Lower lobe of right lung (tissue), 2 donors: ENCODE data around the gene COL5A1. TPM values are rescaled to one million over a fixed set of nuclear protein-coding genes. Genes with fewer than 3 reads are reported as not detected.

Experiments used
- ATAC-seq, 2 donors: fragments of 200-7000 bp; cut with Tn5 transposase; one replicate each; pipeline ENCODE4 v1.9.1; 2020 to 2022; ENCODE audit warnings: mild to moderate bottlenecking in 2 of 2, moderate library complexity in 2 of 2
- DNase-seq: peaks from one replicate; pipeline ENCODE4 v3.0.0-alpha.2; 2020
- H3K27ac ChIP-seq: fragments of 200-600 bp; one replicate; pipeline ENCODE4 v1.8.0; 2022
- H3K27me3 ChIP-seq: fragments of 200-600 bp; one replicate; pipeline ENCODE4 v1.8.0; 2022; ENCODE audit warnings: low read depth
- H3K36me3 ChIP-seq: fragments of 200-600 bp; one replicate; pipeline ENCODE4 v1.8.0; 2022; ENCODE audit warnings: mild to moderate bottlenecking
- H3K4me1 ChIP-seq: fragments of 200-600 bp; one replicate; pipeline ENCODE4 v1.8.0; 2022
- H3K4me3 ChIP-seq: fragments of 200-600 bp; one replicate; pipeline ENCODE4 v1.8.0; 2022; ENCODE audit warnings: mild to moderate bottlenecking
- H3K9me3 ChIP-seq: fragments of 200-600 bp; one replicate; pipeline ENCODE4 v1.8.0; 2022
- CTCF ChIP-seq: fragments of 200-600 bp; IDR thresholded peaks from one replicate; pipeline ENCODE4 v1.8.0; 2022; ENCODE audit warnings: antibody characterized with exemption, mild to moderate bottlenecking
- intact Hi-C: fragments of 100-400 bp; cut with DNase I; formaldehyde crosslinking; loops from one replicate; pipeline ENCODE4 v1.11.0; 2022
- total RNA-seq: library from RNA; stranded (reverse); fragmentation: NEBNext Ultra II Directional; extraction: Animal tissue kit (Norgen Biotek cat#: 25700); gene quantifications from one replicate; pipeline ENCODE4 v1.2.1, GENCODE V29; 2021
- donor health status: DM: no; HTN: yes; CAD: no; lungs with severe emphysema.

The COL5A1 gene
- total RNA-seq, 1 donor from 2014 or later, result 29.0 TPM

GRCh38 chr9:134731497-134732391 lies 90.1 kb downstream of the COL5A1 start:
- H3K9me3 ChIP-seq, result no peaks in the 10 kb centered on the region
- peaks cover 6% of the 10 kb centered on the region for H3K36me3 ChIP-seq
- intact Hi-C loops, result no loop called here
- H3K4me3 ChIP-seq, result no peak overlapping the region
- DNase-seq (no peak), ATAC-seq (no peak)
- TF ChIP-seq CTCF, result no peak
- no peaks in the 10 kb centered on the region for H3K27me3 ChIP-seq
- peaks cover 11% of the 10 kb centered on the region for H3K4me1 ChIP-seq
- H3K27ac ChIP-seq, result no peak overlapping the region

GRCh38 chr9:134732392-134733110 lies 90.9 kb downstream of the COL5A1 start:
- H3K4me3 ChIP-seq, result no peak overlapping the region
- DNase-seq (no peak), ATAC-seq (no peak)
- TF ChIP-seq CTCF, result no peak
- no peaks in the 10 kb centered on the region for H3K27me3 ChIP-seq
- H3K36me3 ChIP-seq, result peaks cover 6% of the 10 kb centered on the region
- intact Hi-C loops, result no loop called here
- H3K4me1 ChIP-seq, result peaks cover 11% of the 10 kb centered on the region
- peak overlapping the region; percentile 38 for H3K27ac ChIP-seq
- H3K9me3 ChIP-seq, result no peaks in the 10 kb centered on the region

- H3K27ac ChIP-seq, result no peak overlapping the region
- intact Hi-C loops, result no loop called here
- TF ChIP-seq CTCF, result no peak
- no peak for DNase-seq
- no peaks in the 10 kb centered on the region for H3K9me3 ChIP-seq
- H3K27me3 ChIP-seq, result no peaks in the 10 kb centered on the region
- no peak overlapping the region for H3K4me3 ChIP-seq
- peaks cover 11% of the 10 kb centered on the region for H3K4me1 ChIP-seq
- no peaks in the 10 kb centered on the region for H3K36me3 ChIP-seq
- no peak for ATAC-seq
Observed at GRCh38 chr9:134733480-134734232, 92.1 kb downstream of the COL5A1 start.

GRCh38 chr9:134734270-134734669 lies 92.7 kb downstream of the COL5A1 start:
- Histone ChIP-seq H3K36me3 (no peaks in the 10 kb centered on the region), H3K27ac (no peak overlapping the region), H3K4me3 (no peak overlapping the region), H3K9me3 (no peaks in the 10 kb centered on the region), H3K4me1 (peaks cover 11% of the 10 kb centered on the region), H3K27me3 (no peaks in the 10 kb centered on the region)
- no peak for TF ChIP-seq CTCF
- intact Hi-C loops, result no loop called here
- no peak for DNase-seq
- ATAC-seq, result no peak

- intact Hi-C loops, result no loop called here
- DNase-seq, result no peak
- Histone ChIP-seq H3K27ac (no peak overlapping the region), H3K4me1 (peaks cover 11% of the 10 kb centered on the region), H3K36me3 (no peaks in the 10 kb centered on the region), H3K27me3 (no peaks in the 10 kb centered on the region), H3K9me3 (no peaks in the 10 kb centered on the region), H3K4me3 (no peak overlapping the region)
- no peak for TF ChIP-seq CTCF
- ATAC-seq, result peak; percentile 32 to 41
Observed at GRCh38 chr9:134735441-134736175, 94.0 kb downstream of the COL5A1 start.
